Heart left ventricle (tissue), 13 donors: ENCODE measurements around the gene RXRA.

Source experiments
- POLR2A ChIP-seq, 2 donors: fragments of 450-650 bp; IDR thresholded peaks; one replicate each; pipeline ENCODE4 v1.6.1; 2017; ENCODE audit warnings: antibody characterized with exemption in 2 of 2, mild to moderate bottlenecking in 2 of 2, moderate library complexity in 2 of 2
- TF ChIP-seq, protein P1 (sequence below), 12 donors: fragments of 200-600 bp; sonication (generic) in 4 of 12; IDR thresholded peaks; one replicate each; pipeline versions ENCODE4 v1.5.0 to v1.8.0; 2018 to 2022; ENCODE audit warnings: antibody characterized with exemption in 12 of 12, mild to moderate bottlenecking in 5 of 12
- donor health status: ischemic (EF 13 %, LVEDD 7.1; RV severe dilation, severe dysfunction).
- donor health status: DM: no; HTN: yes; CAD: no.
- donor health status: DM: no; HTN: no; CAD: no.
- donor health status: ischemic (EF 25% LVEDD 6.9; RV normal size, moderate dysfunction).
- donor health status: ischemic (EF 25% LVEDD 5.7; RV mildly dilated, moderate dysfunction).
- donor health status: ischemic (EF 35%, LVEDD 5.7; RV mildly dilated, moderate dysfunction).
- donor health status: nonischemic (EF 11% LVEDD 7.7; RV severe dilation, severe dysfunction).
- donor health status: DM: yes; HTN: yes; CAD: no.
- donor health status: PGD.
- donor health status: ischemic (EF 29% LVEDD 5.4; RV normal size, mild dysfunction).
- donor health status: nonischemic (EF 23%, LVEDD 6.1; RV moderate dilation, normal function).

DNA sequence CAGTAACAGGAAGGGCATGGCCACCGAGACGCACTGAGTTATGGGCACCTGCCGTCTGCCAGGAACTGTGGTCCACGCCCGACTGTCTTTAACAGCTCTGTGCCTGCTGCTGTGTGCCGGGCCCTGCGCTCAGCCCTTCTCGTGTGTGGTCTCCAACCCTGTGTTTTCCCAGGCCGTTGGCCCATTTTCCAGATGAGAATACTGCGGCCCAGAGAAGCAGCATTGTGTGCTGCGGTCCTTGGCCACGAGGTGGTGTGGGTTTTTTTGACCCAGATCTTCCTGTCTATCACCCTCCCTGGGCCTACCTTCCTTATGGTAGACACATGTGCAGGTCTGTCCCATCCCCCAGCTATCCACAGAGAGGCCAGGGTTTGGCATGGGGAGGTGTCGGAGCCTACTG lies 47.0 kb downstream of the RXRA start:
- TF ChIP-seq, protein P1, sequence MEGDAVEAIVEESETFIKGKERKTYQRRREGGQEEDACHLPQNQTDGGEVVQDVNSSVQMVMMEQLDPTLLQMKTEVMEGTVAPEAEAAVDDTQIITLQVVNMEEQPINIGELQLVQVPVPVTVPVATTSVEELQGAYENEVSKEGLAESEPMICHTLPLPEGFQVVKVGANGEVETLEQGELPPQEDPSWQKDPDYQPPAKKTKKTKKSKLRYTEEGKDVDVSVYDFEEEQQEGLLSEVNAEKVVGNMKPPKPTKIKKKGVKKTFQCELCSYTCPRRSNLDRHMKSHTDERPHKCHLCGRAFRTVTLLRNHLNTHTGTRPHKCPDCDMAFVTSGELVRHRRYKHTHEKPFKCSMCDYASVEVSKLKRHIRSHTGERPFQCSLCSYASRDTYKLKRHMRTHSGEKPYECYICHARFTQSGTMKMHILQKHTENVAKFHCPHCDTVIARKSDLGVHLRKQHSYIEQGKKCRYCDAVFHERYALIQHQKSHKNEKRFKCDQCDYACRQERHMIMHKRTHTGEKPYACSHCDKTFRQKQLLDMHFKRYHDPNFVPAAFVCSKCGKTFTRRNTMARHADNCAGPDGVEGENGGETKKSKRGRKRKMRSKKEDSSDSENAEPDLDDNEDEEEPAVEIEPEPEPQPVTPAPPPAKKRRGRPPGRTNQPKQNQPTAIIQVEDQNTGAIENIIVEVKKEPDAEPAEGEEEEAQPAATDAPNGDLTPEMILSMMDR (IDR thresholded peaks at IDR 0.05), result no peak
- no peak for TF ChIP-seq POLR2A (IDR thresholded peaks at IDR 0.05)
